ENCODE data around the gene RPL9. TPM values are rescaled to one million over a fixed set of nuclear protein-coding genes. Genes with fewer than 3 reads are reported as not detected.
"Not testable (repeated sequence)": the region's sequence is repeated elsewhere in the genome, so short reads cannot be mapped to it uniquely, and the experiment has no call there.

The RPL9 gene
- total RNA-seq: 1,988 and 4,130 TPM in 2 replicates
- 431 and 515 TPM in 2 replicates for polyA plus RNA-seq

DNA sequence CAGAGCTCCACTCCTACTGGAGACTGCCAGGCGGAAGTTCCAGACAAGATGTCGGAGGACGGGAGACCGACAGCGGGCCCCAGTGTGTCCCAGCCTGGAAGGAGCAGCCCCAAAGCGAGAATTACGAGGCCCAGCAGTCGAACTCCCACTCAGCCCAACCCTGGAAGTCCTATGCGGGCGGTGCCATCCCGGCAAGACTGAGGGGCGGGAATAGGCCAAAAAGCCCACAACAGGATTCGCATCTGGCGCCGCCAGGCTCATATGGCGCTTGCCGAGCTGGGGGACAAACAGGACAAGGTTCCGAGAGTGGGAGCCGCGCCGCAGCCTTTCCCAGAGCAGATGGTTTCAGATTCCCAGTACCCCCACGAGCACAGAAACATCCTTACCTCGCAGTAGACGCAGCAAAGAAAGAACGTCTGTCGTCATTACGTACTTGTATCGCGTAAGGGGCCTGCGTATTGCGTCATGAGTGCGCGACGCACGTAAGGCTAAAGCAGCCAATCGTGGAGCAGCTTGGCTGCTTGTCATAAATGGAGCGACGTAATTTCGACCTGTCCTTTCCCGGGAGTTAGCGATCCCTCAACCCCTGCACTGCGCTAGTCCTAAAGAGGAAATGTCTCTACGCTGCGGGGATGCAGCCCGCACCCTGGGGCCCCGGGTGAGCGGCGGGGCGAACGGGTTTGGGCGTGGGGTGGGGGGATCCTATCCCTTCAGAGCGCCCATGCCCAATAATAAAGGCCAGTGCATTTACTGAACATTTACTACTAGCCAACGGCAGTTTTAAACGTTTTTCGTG, at the start of gene RPL9, which contains the start of gene LIAS:
RPL9 (minus strand) TSS at position 418 of the 796 bp plus-strand sequence. CDS start 483 bp downstream, outside the sequence.
LIAS (plus strand) TSS at position 552 of the 796 bp plus-strand sequence; CDS start at position 614, 62 bp downstream.
- H3K4me1 ChIP-seq (ENCODE audit: low read depth): peaks cover 13% of the 10 kb centered on the region
- no peaks in the 10 kb centered on the region for H3K27me3 ChIP-seq
- peak within 1 kb of the TSS; percentile 86 for H3K4me3 ChIP-seq
- peak; percentile 98 to 100 for DNase-seq (ENCODE audit: low read depth in 1 of 2, low spot score in 1 of 2)
- H3K36me3 ChIP-seq: peaks cover 49% of the 10 kb centered on the region
- H3K9me3 ChIP-seq (ENCODE audit: low read depth): no peaks in the 10 kb centered on the region
- H3K27ac ChIP-seq: peak within 1 kb of the TSS; percentile 97
- TF ChIP-seq, protein P1, sequence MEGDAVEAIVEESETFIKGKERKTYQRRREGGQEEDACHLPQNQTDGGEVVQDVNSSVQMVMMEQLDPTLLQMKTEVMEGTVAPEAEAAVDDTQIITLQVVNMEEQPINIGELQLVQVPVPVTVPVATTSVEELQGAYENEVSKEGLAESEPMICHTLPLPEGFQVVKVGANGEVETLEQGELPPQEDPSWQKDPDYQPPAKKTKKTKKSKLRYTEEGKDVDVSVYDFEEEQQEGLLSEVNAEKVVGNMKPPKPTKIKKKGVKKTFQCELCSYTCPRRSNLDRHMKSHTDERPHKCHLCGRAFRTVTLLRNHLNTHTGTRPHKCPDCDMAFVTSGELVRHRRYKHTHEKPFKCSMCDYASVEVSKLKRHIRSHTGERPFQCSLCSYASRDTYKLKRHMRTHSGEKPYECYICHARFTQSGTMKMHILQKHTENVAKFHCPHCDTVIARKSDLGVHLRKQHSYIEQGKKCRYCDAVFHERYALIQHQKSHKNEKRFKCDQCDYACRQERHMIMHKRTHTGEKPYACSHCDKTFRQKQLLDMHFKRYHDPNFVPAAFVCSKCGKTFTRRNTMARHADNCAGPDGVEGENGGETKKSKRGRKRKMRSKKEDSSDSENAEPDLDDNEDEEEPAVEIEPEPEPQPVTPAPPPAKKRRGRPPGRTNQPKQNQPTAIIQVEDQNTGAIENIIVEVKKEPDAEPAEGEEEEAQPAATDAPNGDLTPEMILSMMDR (IDR thresholded peaks at IDR 0.05; ENCODE audit: low read depth, low read length): no peak

DNA sequence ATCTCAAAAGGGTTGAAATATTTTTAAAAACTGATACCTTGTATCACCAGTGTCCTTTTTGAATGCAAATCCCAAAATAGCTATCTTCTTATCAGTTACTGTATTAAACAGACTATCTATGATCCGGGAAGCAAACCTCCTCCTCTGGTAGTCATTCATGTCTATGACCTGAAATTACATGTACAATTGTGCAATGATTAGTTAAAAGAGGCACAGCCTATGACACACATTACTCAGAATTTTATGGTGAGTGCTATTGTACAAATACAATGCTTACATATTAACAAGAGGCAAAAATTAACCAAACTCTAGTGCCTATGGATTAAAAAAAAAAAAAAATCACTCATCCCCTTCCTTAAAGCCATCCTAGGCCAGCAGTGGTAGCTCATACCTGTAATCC, 46.9 kb upstream of the RPL9 start:
- H3K4me1 ChIP-seq (ENCODE audit: low read depth): no peaks in the 10 kb centered on the region
- peaks cover 66% of the 10 kb centered on the region for H3K36me3 ChIP-seq
- no peaks in the 10 kb centered on the region for H3K27me3 ChIP-seq
- H3K27ac ChIP-seq: no peak overlapping the region
- DNase-seq (ENCODE audit: low read depth in 1 of 2, low spot score in 1 of 2): no peak
- no peak overlapping the region for H3K4me3 ChIP-seq
- TF ChIP-seq, protein P1 (IDR thresholded peaks at IDR 0.05; ENCODE audit: low read depth, low read length): no peak
- H3K9me3 ChIP-seq (ENCODE audit: low read depth): no peaks in the 10 kb centered on the region

DNA sequence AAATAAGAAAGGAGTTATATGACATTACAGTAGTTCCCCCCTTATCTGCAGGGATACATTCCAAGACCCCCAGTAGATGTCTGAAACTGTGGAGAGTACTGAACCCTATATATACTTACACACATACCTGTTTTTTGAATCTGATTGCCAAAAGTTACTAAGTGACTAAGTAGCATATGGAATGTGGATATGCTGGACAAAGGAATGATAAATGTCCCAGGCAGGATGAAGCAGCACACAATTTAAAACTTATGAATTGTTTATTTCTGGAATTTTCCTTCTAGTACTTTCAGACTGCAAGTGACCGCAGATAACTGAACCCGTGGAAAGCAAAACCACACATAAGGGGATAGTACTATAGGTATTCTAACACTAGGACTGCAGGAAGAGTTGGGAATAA, 45.8 kb upstream of the RPL9 start:
- Histone ChIP-seq H3K36me3 (peaks cover 61% of the 10 kb centered on the region), H3K9me3 (ENCODE audit: low read depth) (no peaks in the 10 kb centered on the region), H3K4me1 (ENCODE audit: low read depth) (no peaks in the 10 kb centered on the region), H3K27ac (no peak overlapping the region), H3K4me3 (no peak overlapping the region), H3K27me3 (no peaks in the 10 kb centered on the region)
- no peak for DNase-seq (ENCODE audit: low read depth in 1 of 2, low spot score in 1 of 2)
- TF ChIP-seq, protein P1 (IDR thresholded peaks at IDR 0.05; ENCODE audit: low read depth, low read length): no peak

DNA sequence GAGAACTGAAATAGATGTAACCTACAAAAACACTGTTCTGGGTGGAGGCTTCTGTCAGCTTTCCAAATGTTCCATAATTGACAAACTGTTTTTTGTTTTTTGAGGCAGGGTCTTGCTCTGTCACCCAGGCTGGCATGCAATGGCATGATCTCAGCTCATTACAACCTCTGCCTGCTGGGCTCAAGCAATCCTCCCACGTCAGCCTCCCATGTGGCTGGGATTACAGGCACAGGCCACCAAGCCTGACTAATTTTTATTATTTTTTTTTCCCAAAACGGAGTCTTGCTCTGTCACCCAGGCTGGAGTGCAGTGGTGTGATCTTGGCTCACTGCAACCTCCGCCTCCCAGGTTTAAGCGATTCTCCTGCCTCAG, 43.9 kb upstream of the RPL9 start:
- H3K4me1 ChIP-seq (ENCODE audit: low read depth); H3K9me3 ChIP-seq (ENCODE audit: low read depth); H3K4me3 ChIP-seq; H3K27me3 ChIP-seq; DNase-seq (ENCODE audit: low read depth in 1 of 2, low spot score in 1 of 2); H3K27ac ChIP-seq: not testable (repeated sequence)
- peaks cover 57% of the 10 kb centered on the region for H3K36me3 ChIP-seq

DNA sequence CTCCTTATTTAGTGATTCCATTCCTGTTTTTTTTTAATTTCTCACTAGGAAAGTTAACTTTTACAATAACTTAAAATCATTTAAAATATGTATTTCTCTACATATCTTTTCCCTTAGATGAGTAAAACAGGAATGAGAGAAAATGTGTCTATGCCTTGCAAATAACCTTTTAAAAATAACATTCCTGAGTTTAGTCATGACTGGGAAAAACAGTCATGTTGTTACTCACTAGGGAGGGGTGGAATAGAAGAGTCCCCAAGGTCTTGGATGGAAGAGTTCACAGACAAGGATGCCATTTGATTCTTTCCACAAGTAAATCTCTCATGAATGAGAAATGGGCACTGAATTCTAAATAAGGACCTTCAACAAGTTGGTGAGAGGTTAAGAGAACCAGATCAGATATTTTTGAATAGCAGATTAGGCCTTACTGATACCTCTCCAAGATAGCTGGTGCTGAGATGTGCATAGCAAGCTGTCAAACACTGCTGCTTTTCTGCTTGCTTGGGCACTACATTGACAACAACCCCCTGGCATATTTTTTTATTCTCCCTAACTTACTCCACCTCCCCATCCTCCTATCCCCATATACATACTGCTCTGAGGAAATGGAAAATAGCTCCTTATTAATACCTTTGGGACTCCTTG, 43.4 kb upstream of the RPL9 start:
- no peaks in the 10 kb centered on the region for H3K9me3 ChIP-seq (ENCODE audit: low read depth)
- peaks cover 57% of the 10 kb centered on the region for H3K36me3 ChIP-seq
- no peak overlapping the region for H3K27ac ChIP-seq
- DNase-seq (ENCODE audit: low read depth in 1 of 2, low spot score in 1 of 2): peak in 1 of 2 donors; percentile 27
- no peaks in the 10 kb centered on the region for H3K27me3 ChIP-seq
- TF ChIP-seq, protein P1 (IDR thresholded peaks at IDR 0.05; ENCODE audit: low read depth, low read length): no peak
- no peaks in the 10 kb centered on the region for H3K4me1 ChIP-seq (ENCODE audit: low read depth)
- no peak overlapping the region for H3K4me3 ChIP-seq

DNA sequence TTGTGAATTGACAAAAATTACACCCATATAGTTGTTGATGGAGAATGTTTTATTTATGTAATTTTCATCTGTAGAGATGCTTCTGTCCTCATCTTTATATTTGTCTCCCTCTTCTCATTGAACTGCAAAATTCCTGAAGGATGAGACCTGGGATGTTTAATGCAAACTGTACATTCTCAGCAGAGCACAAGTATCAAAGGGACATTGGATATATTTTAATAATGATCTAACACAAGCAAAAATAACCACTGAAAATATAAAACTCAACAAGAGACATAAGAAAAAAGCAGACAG, 40.0 kb upstream of the RPL9 start:
- H3K9me3 ChIP-seq (ENCODE audit: low read depth): no peaks in the 10 kb centered on the region

More for the DNA sequence above, 40.0 kb upstream of the RPL9 start:
- H3K27ac ChIP-seq: no peak overlapping the region
- no peak for DNase-seq (ENCODE audit: low read depth in 1 of 2, low spot score in 1 of 2)
- H3K36me3 ChIP-seq: peaks cover 31% of the 10 kb centered on the region
- TF ChIP-seq, protein P1 (IDR thresholded peaks at IDR 0.05; ENCODE audit: low read depth, low read length): no peak
- H3K27me3 ChIP-seq: no peaks in the 10 kb centered on the region
- no peaks in the 10 kb centered on the region for H3K4me1 ChIP-seq (ENCODE audit: low read depth)
- H3K4me3 ChIP-seq: no peak overlapping the region
